ENCODE results near the gene DMXL2. TPM values are rescaled to one million over a fixed set of nuclear protein-coding genes. Genes with fewer than 3 reads are reported as not detected.
A peak's percentile ranks its signal among the peaks of the same experiment; 100 is the strongest.

DMXL2 gene
- total RNA-seq, 2 experiments from 2014 or later: 4.2 to 4.8 TPM

- intact Hi-C loops (cut with micrococcal nuclease): no loop called here
- ATAC-seq: no peak
- CTCF ChIA-PET: no interaction called here
- Mint-ChIP-seq H3K4me1 (ENCODE audit: low read depth) (no peaks in the 10 kb centered on the region), H3K36me3 (ENCODE audit: low read depth) (peaks cover 8% of the 10 kb centered on the region), H3K27me3 (no peaks in the 10 kb centered on the region), H3K9me3 (no peaks in the 10 kb centered on the region), H3K4me3 (no peak overlapping the region), H3K27ac (no peak overlapping the region)
- DNase-seq: no peak
- POLR2A ChIA-PET: no interaction called here
- no peak for TF ChIP-seq CTCF (IDR thresholded peaks at IDR 0.05)
Observed at GRCh38 chr15:51505251-51505650, 117.3 kb downstream of the DMXL2 start.

- H3K4me1 Mint-ChIP-seq (ENCODE audit: low read depth): no peaks in the 10 kb centered on the region
- intact Hi-C loops (cut with micrococcal nuclease): no loop called here
- H3K9me3 Mint-ChIP-seq: no peaks in the 10 kb centered on the region
- DNase-seq: no peak
- H3K27ac Mint-ChIP-seq: no peak overlapping the region
- ChIA-PET CTCF (interaction anchor here (0.6 to 1.7 kb wide), 3 partner anchors 221 to 1165 kb away, joined by 3 to 8 read pairs (median 7); no protein-coding TSS in a partner anchor), POLR2A (no interaction called here)
- H3K27me3 Mint-ChIP-seq: no peaks in the 10 kb centered on the region
- H3K36me3 Mint-ChIP-seq (ENCODE audit: low read depth): peaks cover 3% of the 10 kb centered on the region
- H3K4me3 Mint-ChIP-seq: no peak overlapping the region
- TF ChIP-seq CTCF (IDR thresholded peaks at IDR 0.05): no peak
- no peak for ATAC-seq
Observed at GRCh38 chr15:51503003-51503402, 119.6 kb downstream of the DMXL2 start.

- DNase-seq (no peak), ATAC-seq (no peak)
- Mint-ChIP-seq H3K27me3 (no peaks in the 10 kb centered on the region), H3K4me3 (no peak overlapping the region), H3K4me1 (ENCODE audit: low read depth) (no peaks in the 10 kb centered on the region), H3K27ac (no peak overlapping the region), H3K36me3 (ENCODE audit: low read depth) (peaks cover 3% of the 10 kb centered on the region), H3K9me3 (no peaks in the 10 kb centered on the region)
- TF ChIP-seq CTCF (IDR thresholded peaks at IDR 0.05): peak; percentile 67
- intact Hi-C loops (cut with micrococcal nuclease): no loop called here
- POLR2A ChIA-PET: no interaction called here
- CTCF ChIA-PET: interaction anchor here (0.8 to 1.9 kb wide), 9 partner anchors 8 to 337 kb away, joined by 3 to 6 read pairs (median 3); no protein-coding TSS in a partner anchor
Observed at GRCh38 chr15:51499379-51499976, 123.1 kb downstream of the DMXL2 start.

- Mint-ChIP-seq H3K4me1 (ENCODE audit: low read depth) (no peaks in the 10 kb centered on the region), H3K27ac (no peak overlapping the region), H3K4me3 (no peak overlapping the region), H3K9me3 (no peaks in the 10 kb centered on the region), H3K36me3 (ENCODE audit: low read depth) (peaks cover 3% of the 10 kb centered on the region), H3K27me3 (no peaks in the 10 kb centered on the region)
- no peak for TF ChIP-seq CTCF (IDR thresholded peaks at IDR 0.05)
- DNase-seq (no peak), ATAC-seq (no peak)
- intact Hi-C loops (cut with micrococcal nuclease): no loop called here
- ChIA-PET CTCF (interaction anchor here (1.2 to 1.5 kb wide), 4 partner anchors 10 to 334 kb away, joined by 3 to 5 read pairs (median 4); no protein-coding TSS in a partner anchor), POLR2A (no interaction called here)
Observed at GRCh38 chr15:51497806-51498205, 124.8 kb downstream of the DMXL2 start.

- no peak overlapping the region for H3K4me3 Mint-ChIP-seq
- ATAC-seq (no peak), DNase-seq (no peak)
- no peak for TF ChIP-seq CTCF (IDR thresholded peaks at IDR 0.05)
- CTCF ChIA-PET: no interaction called here
- no peak overlapping the region for H3K27ac Mint-ChIP-seq
- no peaks in the 10 kb centered on the region for H3K9me3 Mint-ChIP-seq
- H3K4me1 Mint-ChIP-seq (ENCODE audit: low read depth): no peaks in the 10 kb centered on the region
- intact Hi-C loops (cut with micrococcal nuclease): no loop called here
- POLR2A ChIA-PET: no interaction called here
- no peaks in the 10 kb centered on the region for H3K27me3 Mint-ChIP-seq
- H3K36me3 Mint-ChIP-seq (ENCODE audit: low read depth): peaks cover 3% of the 10 kb centered on the region
Observed at GRCh38 chr15:51496246-51496645, 126.3 kb downstream of the DMXL2 start.

Data from activated CD8-positive, alpha-beta T cell treated with anti-CD3 and anti-CD28 coated beads for 36 hours (primary cell).